Measurements from ENCODE around the gene CDK5. TPM values are rescaled to one million over a fixed set of nuclear protein-coding genes. Genes with fewer than 3 reads are reported as not detected.

The CDK5 gene
- total RNA-seq, 2 experiments from 2014 or later, result 10.0 to 10.1 TPM

GRCh38 chr7:151066273-151066974 is 8.7 kb upstream of the CDK5 start:
- CTCF ChIA-PET, result interaction anchor here (1.6 kb wide), 1 partner anchor 28 kb away, joined by 3 read pairs; no protein-coding TSS in a partner anchor
- DNase-seq, result no peak
- H3K4me1 Mint-ChIP-seq (ENCODE audit: low read depth), result peaks cover 3% of the 10 kb centered on the region
- H3K9me3 Mint-ChIP-seq, result no peaks in the 10 kb centered on the region
- no peak overlapping the region for H3K27ac Mint-ChIP-seq
- H3K4me3 Mint-ChIP-seq, result no peak overlapping the region
- intact Hi-C loops (cut with micrococcal nuclease), result no loop called here
- H3K36me3 Mint-ChIP-seq (ENCODE audit: low read depth), result peaks cover 9% of the 10 kb centered on the region
- H3K27me3 Mint-ChIP-seq (ENCODE audit: low read depth), result no peaks in the 10 kb centered on the region

- peaks cover 11% of the 10 kb centered on the region for H3K4me1 Mint-ChIP-seq (ENCODE audit: low read depth)
- intact Hi-C loops (cut with micrococcal nuclease), result no loop called here
- no peaks in the 10 kb centered on the region for H3K27me3 Mint-ChIP-seq (ENCODE audit: low read depth)
- no peak overlapping the region for H3K27ac Mint-ChIP-seq
- CTCF ChIA-PET, result no interaction called here
- peaks cover 6% of the 10 kb centered on the region for H3K36me3 Mint-ChIP-seq (ENCODE audit: low read depth)
- H3K9me3 Mint-ChIP-seq, result no peaks in the 10 kb centered on the region
- no peak overlapping the region for H3K4me3 Mint-ChIP-seq
- DNase-seq, result no peak
Measured at GRCh38 chr7:151065516-151065915, 7.8 kb upstream of the CDK5 start.

- no peak overlapping the region for H3K4me3 Mint-ChIP-seq
Measured at GRCh38 chr7:151064993-151065392, 7.3 kb upstream of the CDK5 start.

GRCh38 chr7:151064454-151064853 is 6.8 kb upstream of the CDK5 start:
- Mint-ChIP-seq H3K9me3 (no peaks in the 10 kb centered on the region), H3K4me3 (no peak overlapping the region), H3K36me3 (ENCODE audit: low read depth) (peaks cover 6% of the 10 kb centered on the region), H3K27ac (no peak overlapping the region), H3K4me1 (ENCODE audit: low read depth) (peaks cover 16% of the 10 kb centered on the region), H3K27me3 (ENCODE audit: low read depth) (no peaks in the 10 kb centered on the region)
- DNase-seq, result no peak
- intact Hi-C loops (cut with micrococcal nuclease), result no loop called here
- CTCF ChIA-PET, result no interaction called here

More at GRCh38 chr7:151064993-151065392, 7.3 kb upstream of the CDK5 start:
- Mint-ChIP-seq H3K9me3 (no peaks in the 10 kb centered on the region), H3K36me3 (ENCODE audit: low read depth) (peaks cover 6% of the 10 kb centered on the region), H3K27me3 (ENCODE audit: low read depth) (no peaks in the 10 kb centered on the region), H3K4me1 (ENCODE audit: low read depth) (peaks cover 16% of the 10 kb centered on the region), H3K27ac (no peak overlapping the region)
- no peak for DNase-seq
- intact Hi-C loops (cut with micrococcal nuclease), result no loop called here
- CTCF ChIA-PET, result no interaction called here

- Mint-ChIP-seq H3K27ac (no peak overlapping the region), H3K9me3 (no peaks in the 10 kb centered on the region)
- CTCF ChIA-PET, result no interaction called here
Measured at GRCh38 chr7:151063212-151063561, 5.5 kb upstream of the CDK5 start.

GRCh38 chr7:151062399-151063211 is 4.9 kb upstream of the CDK5 start:
- Mint-ChIP-seq H3K4me3 (no peak overlapping the region), H3K27me3 (ENCODE audit: low read depth) (no peaks in the 10 kb centered on the region), H3K9me3 (no peaks in the 10 kb centered on the region), H3K4me1 (ENCODE audit: low read depth) (peaks cover 24% of the 10 kb centered on the region), H3K36me3 (ENCODE audit: low read depth) (peaks cover 5% of the 10 kb centered on the region), H3K27ac (no peak overlapping the region)
- intact Hi-C loops (cut with micrococcal nuclease), result no loop called here
- CTCF ChIA-PET, result no interaction called here
- no peak for DNase-seq

More at GRCh38 chr7:151063212-151063561, 5.5 kb upstream of the CDK5 start:
- Mint-ChIP-seq H3K4me3 (no peak overlapping the region), H3K27me3 (ENCODE audit: low read depth) (no peaks in the 10 kb centered on the region), H3K4me1 (ENCODE audit: low read depth) (peaks cover 24% of the 10 kb centered on the region), H3K36me3 (ENCODE audit: low read depth) (peaks cover 6% of the 10 kb centered on the region)
- intact Hi-C loops (cut with micrococcal nuclease), result no loop called here
- no peak for DNase-seq

- no peak overlapping the region for H3K27ac Mint-ChIP-seq
- H3K4me3 Mint-ChIP-seq, result no peak overlapping the region
Measured at GRCh38 chr7:151062111-151062398, 4.4 kb upstream of the CDK5 start.

GRCh38 chr7:151061213-151062110 is 3.8 kb upstream of the CDK5 start:
- CTCF ChIA-PET, result interaction anchor here (0.5 to 1.6 kb wide), 3 partner anchors 12 to 107 kb away, joined by 3 to 9 read pairs (median 3); no protein-coding TSS in a partner anchor
- peaks cover 2% of the 10 kb centered on the region for H3K36me3 Mint-ChIP-seq (ENCODE audit: low read depth)
- no peak overlapping the region for H3K27ac Mint-ChIP-seq
- no peaks in the 10 kb centered on the region for H3K9me3 Mint-ChIP-seq
- no peaks in the 10 kb centered on the region for H3K27me3 Mint-ChIP-seq (ENCODE audit: low read depth)
- H3K4me1 Mint-ChIP-seq (ENCODE audit: low read depth), result peaks cover 35% of the 10 kb centered on the region
- intact Hi-C loops (cut with micrococcal nuclease), result no loop called here
- DNase-seq, result no peak
- H3K4me3 Mint-ChIP-seq, result peak overlapping the region; percentile 85

More at GRCh38 chr7:151062111-151062398, 4.4 kb upstream of the CDK5 start:
- peaks cover 29% of the 10 kb centered on the region for H3K4me1 Mint-ChIP-seq (ENCODE audit: low read depth)
- CTCF ChIA-PET, result no interaction called here
- peaks cover 2% of the 10 kb centered on the region for H3K36me3 Mint-ChIP-seq (ENCODE audit: low read depth)
- H3K27me3 Mint-ChIP-seq (ENCODE audit: low read depth), result no peaks in the 10 kb centered on the region
- no peaks in the 10 kb centered on the region for H3K9me3 Mint-ChIP-seq
- intact Hi-C loops (cut with micrococcal nuclease), result no loop called here
- DNase-seq, result no peak

GRCh38 chr7:151060416-151061212 is 2.9 kb upstream of the CDK5 start:
- Mint-ChIP-seq H3K27me3 (ENCODE audit: low read depth) (no peaks in the 10 kb centered on the region), H3K4me1 (ENCODE audit: low read depth) (peaks cover 35% of the 10 kb centered on the region), H3K9me3 (no peaks in the 10 kb centered on the region), H3K27ac (no peak overlapping the region), H3K4me3 (peak overlapping the region; percentile 85), H3K36me3 (ENCODE audit: low read depth) (peaks cover 2% of the 10 kb centered on the region)
- intact Hi-C loops (cut with micrococcal nuclease), result no loop called here
- peak; percentile 31 for DNase-seq
- CTCF ChIA-PET, result interaction anchor here (0.7 to 1.6 kb wide), 4 partner anchors 13 to 190 kb away, joined by 3 to 9 read pairs (median 5); no protein-coding TSS in a partner anchor

GRCh38 chr7:151060113-151060415 is 2.4 kb upstream of the CDK5 start:
- intact Hi-C loops (cut with micrococcal nuclease), result no loop called here
- no peaks in the 10 kb centered on the region for H3K27me3 Mint-ChIP-seq (ENCODE audit: low read depth)
- CTCF ChIA-PET, result interaction anchor here (0.7 to 1.6 kb wide), 3 partner anchors 13 to 191 kb away, joined by 3 to 9 read pairs (median 7); no protein-coding TSS in a partner anchor
- H3K9me3 Mint-ChIP-seq, result no peaks in the 10 kb centered on the region
- H3K4me1 Mint-ChIP-seq (ENCODE audit: low read depth), result peaks cover 35% of the 10 kb centered on the region
- H3K36me3 Mint-ChIP-seq (ENCODE audit: low read depth), result no peaks in the 10 kb centered on the region
- peak overlapping the region; percentile 85 for H3K4me3 Mint-ChIP-seq
- no peak overlapping the region for H3K27ac Mint-ChIP-seq
- no peak for DNase-seq

- Mint-ChIP-seq H3K4me1 (ENCODE audit: low read depth) (peaks cover 35% of the 10 kb centered on the region), H3K9me3 (no peaks in the 10 kb centered on the region), H3K4me3 (peak within 1 kb of the TSS; percentile 85), H3K27me3 (ENCODE audit: low read depth) (no peaks in the 10 kb centered on the region), H3K27ac (peak within 1 kb of the TSS; percentile 89), H3K36me3 (ENCODE audit: low read depth) (no peaks in the 10 kb centered on the region)
- peak; percentile 71 for DNase-seq
- CTCF ChIA-PET, result interaction anchor here (0.8 to 1.6 kb wide), 4 partner anchors 14 to 65 kb away, joined by 4 to 9 read pairs (median 6); no protein-coding TSS in a partner anchor
- intact Hi-C loops (cut with micrococcal nuclease), result loop anchor here (1.0 kb wide), 1 partner anchor 52 kb away; no protein-coding TSS in a partner anchor
Measured at GRCh38 chr7:151059367-151060112, 1.8 kb upstream of the CDK5 start, which contains the start of gene SLC4A2. SLC4A2 (plus strand) TSS chr7:151059589; CDS start chr7:151061988, 2,399 bp downstream.
